Right atrium auricular region (tissue), 2 donors: ENCODE data around the gene UBE2D2. TPM values are rescaled to one million over a fixed set of nuclear protein-coding genes. Genes with fewer than 3 reads are reported as not detected.
"Not testable (repeated sequence)": the region's sequence is repeated elsewhere in the genome, so short reads cannot be mapped to it uniquely, and the experiment has no call there.

Source experiments
- DNase-seq: peaks from one replicate; pipeline ENCODE4 v3.0.0-alpha.2; 2019; ENCODE audit warnings: low spot score
- H3K27ac ChIP-seq, 2 donors: fragments of 200-600 bp; sonication (generic); 1 replicate in 1 of 2; 2 replicates in 1 of 2; pipeline ENCODE4 v1.5.1; 2016 to 2019
- H3K27me3 ChIP-seq, 2 donors: fragments of 200-600 bp; sonication (generic); one replicate each; pipeline versions ENCODE4 v1.5.1 to v1.6.0; 2017 to 2019
- H3K36me3 ChIP-seq: fragments of 200-600 bp; sonication (generic); one replicate; pipeline ENCODE4 v1.5.1; 2016
- H3K4me1 ChIP-seq, 2 donors: fragments of 200-600 bp; sonication (generic); one replicate each; pipeline versions ENCODE4 v1.5.1 to v1.6.0; 2017 to 2019
- H3K4me3 ChIP-seq, 2 donors: fragments of 200-600 bp; sonication (generic); 1 replicate in 1 of 2; 2 replicates in 1 of 2; pipeline ENCODE4 v1.5.1; 2017 to 2019; ENCODE audit warnings: mild to moderate bottlenecking in 1 of 2, moderate library complexity in 1 of 2
- H3K9me3 ChIP-seq, 2 donors: fragments of 200-600 bp; sonication (generic); one replicate each; pipeline ENCODE4 v1.5.1; 2019
- CTCF ChIP-seq, 2 donors: fragments of 200-600 bp; sonication (generic); IDR thresholded peaks; one replicate each; pipeline ENCODE4 v1.5.1; 2019; ENCODE audit warnings: antibody characterized with exemption in 2 of 2
- total RNA-seq, 2 donors: library from RNA; depleted of rRNA; stranded (reverse); fragments of >200 nt; gene quantifications; one replicate each; pipeline ENCODE4 v1.1.0, GENCODE V29; 2016

Gene UBE2D2
- total RNA-seq, 2 donors from 2014 or later: 54.3 to 73.6 TPM

DNA sequence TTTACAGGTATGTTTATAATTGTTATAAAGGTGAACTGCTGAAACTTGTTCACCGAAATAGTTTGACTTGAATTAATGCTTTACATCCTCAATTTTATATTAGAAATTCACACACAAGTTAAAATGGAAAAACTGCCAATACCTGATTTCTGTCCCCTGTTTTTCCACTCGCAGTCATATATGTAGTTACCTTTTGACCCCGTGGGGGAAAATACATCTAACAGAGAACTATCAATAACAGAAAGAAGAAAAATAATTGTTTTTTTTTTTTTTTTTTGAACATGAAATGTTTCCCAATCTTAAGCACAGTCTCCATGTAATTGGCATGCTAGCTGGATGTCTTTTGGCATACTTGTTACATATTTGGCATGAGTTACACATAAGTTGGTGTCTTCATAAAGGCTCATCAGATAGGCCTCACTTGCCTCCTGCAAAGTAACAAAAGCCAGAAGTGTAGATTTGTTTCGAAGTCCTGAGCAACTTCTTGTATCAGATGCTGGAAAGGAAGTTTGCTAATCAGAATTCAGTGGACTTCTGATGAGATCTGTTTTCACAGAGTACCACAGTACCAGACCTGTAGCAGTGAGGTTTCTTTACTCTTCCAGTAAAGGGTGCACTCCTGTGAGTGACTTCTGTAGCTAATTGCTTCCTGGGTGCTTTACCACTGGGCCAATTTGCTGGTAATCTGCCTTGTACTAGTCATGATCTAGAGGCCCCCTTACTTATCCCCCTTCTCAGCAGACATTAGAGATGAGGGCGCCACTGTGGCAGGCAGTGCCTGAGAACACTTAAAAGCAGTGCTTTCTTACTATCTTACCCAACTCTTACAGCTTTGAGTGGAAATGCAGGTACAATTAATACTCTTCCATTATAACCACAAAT lies 50.8 kb downstream of the UBE2D2 start:
- no peak overlapping the region for H3K4me3 ChIP-seq
- peaks cover 15% of the 10 kb centered on the region for H3K36me3 ChIP-seq
- H3K27me3 ChIP-seq: no peaks in the 10 kb centered on the region
- peaks cover 0 to 14% of the 10 kb centered on the region in 2 donors for H3K4me1 ChIP-seq
- DNase-seq: no peak
- no peak for TF ChIP-seq CTCF (IDR thresholded peaks at IDR 0.05)
- no peak overlapping the region for H3K27ac ChIP-seq
- no peaks in the 10 kb centered on the region for H3K9me3 ChIP-seq

GRCh38 chr5:139619861-139620260 lies 58.7 kb downstream of the UBE2D2 start:
- no peak for TF ChIP-seq CTCF (IDR thresholded peaks at IDR 0.05)

GRCh38 chr5:139625398-139625797 lies 64.3 kb downstream of the UBE2D2 start:
- H3K9me3 ChIP-seq, H3K27me3 ChIP-seq, H3K27ac ChIP-seq, H3K4me1 ChIP-seq, H3K4me3 ChIP-seq: not testable (repeated sequence)
- peak; percentile 21 for DNase-seq
- H3K36me3 ChIP-seq: peaks cover 60% of the 10 kb centered on the region

More at GRCh38 chr5:139619861-139620260, 58.7 kb downstream of the UBE2D2 start:
- peaks cover 57% of the 10 kb centered on the region for H3K36me3 ChIP-seq
- no peak for DNase-seq
- H3K4me1 ChIP-seq: no peaks in the 10 kb centered on the region
- no peak overlapping the region for H3K27ac ChIP-seq
- H3K9me3 ChIP-seq: no peaks in the 10 kb centered on the region
- H3K27me3 ChIP-seq: no peaks in the 10 kb centered on the region
- no peak overlapping the region for H3K4me3 ChIP-seq

- Histone ChIP-seq H3K4me1 (peaks cover 0 to 12% of the 10 kb centered on the region in 2 donors), H3K9me3 (no peaks in the 10 kb centered on the region), H3K36me3 (peaks cover 23% of the 10 kb centered on the region), H3K27me3 (no peaks in the 10 kb centered on the region), H3K4me3 (no peak overlapping the region), H3K27ac (no peak overlapping the region)
- no peak for DNase-seq
- TF ChIP-seq CTCF (IDR thresholded peaks at IDR 0.05): no peak
These were observed 69.7 kb downstream of the UBE2D2 start for GRCh38 chr5:139630855-139631254.

DNA sequence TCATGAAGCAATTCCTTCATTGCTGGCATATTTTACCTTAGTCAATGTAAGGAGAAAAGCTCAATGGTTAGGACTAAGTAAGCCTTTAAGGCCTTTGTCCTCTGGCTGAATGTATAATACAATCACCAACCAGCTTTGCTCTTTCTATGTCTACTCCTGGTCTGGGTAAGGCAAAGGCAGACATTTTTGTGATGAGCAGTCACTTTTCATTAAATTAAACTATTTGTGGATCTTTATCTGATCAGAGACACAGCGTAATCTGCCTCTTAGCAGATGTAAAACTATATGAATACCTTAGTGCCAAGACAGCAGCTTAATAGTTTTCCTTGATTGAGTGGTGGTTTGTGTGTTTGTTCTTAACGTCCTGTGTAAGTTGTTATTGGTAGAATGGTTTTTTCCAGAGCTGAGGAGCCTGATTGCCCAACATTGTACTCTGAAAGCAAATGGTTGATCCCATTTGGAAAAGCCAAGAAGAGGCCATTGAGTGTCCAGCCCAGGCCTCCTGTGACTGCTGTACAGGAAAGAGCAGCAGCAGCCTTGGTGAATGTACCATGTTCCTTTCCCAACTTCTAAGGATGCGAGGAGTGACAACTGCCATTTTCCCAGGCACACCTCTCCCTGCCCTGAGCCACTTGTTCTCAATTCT lies 70.5 kb downstream of the UBE2D2 start:
- TF ChIP-seq CTCF (IDR thresholded peaks at IDR 0.05): no peak
- Histone ChIP-seq H3K9me3 (no peaks in the 10 kb centered on the region), H3K27me3 (no peaks in the 10 kb centered on the region), H3K4me1 (peaks cover 0 to 20% of the 10 kb centered on the region in 2 donors), H3K27ac (no peak overlapping the region), H3K4me3 (no peak overlapping the region), H3K36me3 (peaks cover 17% of the 10 kb centered on the region)
- DNase-seq: peak; percentile 55

DNA sequence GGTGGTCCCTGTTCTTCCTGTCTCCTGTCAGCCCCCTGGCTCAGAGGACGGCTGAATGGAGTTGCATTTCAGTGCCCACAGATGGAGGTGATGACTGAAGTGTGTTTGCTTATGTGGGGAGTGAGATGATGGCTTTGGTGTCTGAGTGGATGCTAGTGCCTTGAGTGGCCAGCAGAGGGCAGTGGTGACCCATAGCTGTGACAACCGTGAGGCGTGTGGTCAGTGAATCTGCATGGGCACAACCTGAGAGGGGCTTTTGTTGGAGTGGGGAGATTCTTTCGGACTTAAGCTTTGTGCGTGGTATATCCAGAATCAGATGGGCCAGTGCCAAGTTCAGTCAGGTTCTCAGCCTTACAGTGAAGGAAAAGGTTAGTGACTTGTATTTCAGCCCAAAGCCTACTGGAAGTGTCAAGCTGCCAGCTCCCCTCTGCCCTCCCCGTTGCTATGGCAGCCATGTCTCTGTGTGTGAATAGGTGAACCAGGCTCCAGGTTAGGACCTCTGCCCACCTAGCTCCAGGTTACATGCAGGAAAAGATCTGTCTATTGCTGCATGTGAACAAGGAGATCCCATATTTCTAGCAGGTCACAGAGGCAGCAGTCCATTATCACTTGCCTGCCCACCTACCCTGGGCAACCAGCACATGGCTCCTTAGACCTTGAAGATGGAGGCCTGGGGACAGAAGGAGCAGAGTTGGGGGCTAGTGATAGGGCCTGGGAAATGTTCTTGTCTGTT lies 72.3 kb downstream of the UBE2D2 start:
- Histone ChIP-seq H3K9me3 (no peaks in the 10 kb centered on the region), H3K4me1 (peaks cover 0 to 36% of the 10 kb centered on the region in 2 donors), H3K27me3 (no peaks in the 10 kb centered on the region), H3K27ac (no peak overlapping the region), H3K4me3 (no peak overlapping the region), H3K36me3 (no peaks in the 10 kb centered on the region)
- TF ChIP-seq CTCF (IDR thresholded peaks at IDR 0.05): peak; percentile 96 to 98
- DNase-seq: peak; percentile 74
